COLO829 (cell line): ENCODE data around the gene GSTCD.
"Not testable (repeated sequence)": the region's sequence is repeated elsewhere in the genome, so short reads cannot be mapped to it uniquely, and the experiment has no call there.

Experiments used
- DNase-seq: peaks from one replicate; pipeline ENCODE4 v3.0.0; 2012; ENCODE audit warnings: low spot score

Gene GSTCD

GRCh38 chr4:105807496-105807895 is 98.9 kb downstream of the GSTCD start:
- DNase-seq: no peak

GRCh38 chr4:105808030-105808749 is 99.6 kb downstream of the GSTCD start:
- no peak for DNase-seq

- no peak for DNase-seq
These were observed 100.1 kb downstream of the GSTCD start for GRCh38 chr4:105808750-105809041.

- no peak for DNase-seq
These were observed 107.1 kb downstream of the GSTCD start for GRCh38 chr4:105815701-105816100.

GRCh38 chr4:105822061-105822460 is 113.5 kb downstream of the GSTCD start:
- peak; percentile 2 for DNase-seq

GRCh38 chr4:105828074-105828473 is 119.5 kb downstream of the GSTCD start:
- DNase-seq: no peak

GRCh38 chr4:105831189-105831588 is 122.6 kb downstream of the GSTCD start:
- no peak for DNase-seq

GRCh38 chr4:105835177-105835576 is 126.6 kb downstream of the GSTCD start:
- DNase-seq: no peak

- no peak for DNase-seq
These were observed 128.0 kb downstream of the GSTCD start for GRCh38 chr4:105836537-105836936.

GRCh38 chr4:105837037-105837436 is 128.5 kb downstream of the GSTCD start:
- DNase-seq: no peak

GRCh38 chr4:105838082-105838481 is 129.5 kb downstream of the GSTCD start:
- DNase-seq: no peak

GRCh38 chr4:105840426-105841174 is 132.0 kb downstream of the GSTCD start:
- DNase-seq: no peak

GRCh38 chr4:105843941-105844340 is 135.4 kb downstream of the GSTCD start:
- no peak for DNase-seq

- no peak for DNase-seq
These were observed 137.0 kb downstream of the GSTCD start for GRCh38 chr4:105845559-105845958.

- not testable (repeated sequence) for DNase-seq
These were observed 139.8 kb downstream of the GSTCD start for GRCh38 chr4:105848359-105848758.

GRCh38 chr4:105851196-105851595 is 142.6 kb downstream of the GSTCD start:
- no peak for DNase-seq

GRCh38 chr4:105852230-105852629 is 143.6 kb downstream of the GSTCD start:
- DNase-seq: not testable (repeated sequence)

- no peak for DNase-seq
These were observed 150.0 kb downstream of the GSTCD start for GRCh38 chr4:105858466-105859040.

- peak; percentile 47 for DNase-seq
These were observed 150.6 kb downstream of the GSTCD start for GRCh38 chr4:105859233-105859632.

GRCh38 chr4:105870963-105871362 is 162.4 kb downstream of the GSTCD start:
- no peak for DNase-seq

- no peak for DNase-seq
These were observed 163.4 kb downstream of the GSTCD start for GRCh38 chr4:105871997-105872396.

GRCh38 chr4:105875233-105875632 is 166.6 kb downstream of the GSTCD start:
- no peak for DNase-seq

GRCh38 chr4:105878668-105879067 is 170.1 kb downstream of the GSTCD start:
- no peak for DNase-seq
